SK-N-SH treated with all-trans-retinoic acid at 6 μM for 48 hours (cell line): ENCODE measurements around the gene TSTD1.

ENCODE experiments used
- ATAC-seq: fragments of 200-7000 bp; cut with Tn5 transposase; 3 replicates; pipeline ENCODE4 v1.9.1; 2020; ENCODE audit warnings: mild to moderate bottlenecking, moderate library complexity
- ARNTL ChIP-seq: fragments of 450-650 bp; formaldehyde crosslinking; IDR thresholded peaks from 2 replicates; pipeline ENCODE4 v1.5.0; 2020; ENCODE audit warnings: low read depth, mild to moderate bottlenecking, moderate library complexity, borderline replicate concordance
- BACH2 ChIP-seq: fragments of 250-450 bp; sonication (Bioruptor Pico); IDR thresholded peaks from 2 replicates; pipeline ENCODE4 v1.9.0; 2021; ENCODE audit warnings: mild to moderate bottlenecking, borderline replicate concordance
- CREB5 ChIP-seq: fragments of 250-450 bp; sonication (Bioruptor Pico); IDR thresholded peaks from 2 replicates; pipeline ENCODE4 v1.5.1; 2020; ENCODE audit warnings: low read depth, mild to moderate bottlenecking, moderate library complexity
- CSDC2 ChIP-seq: fragments of 250-450 bp; sonication (Bioruptor Pico); IDR thresholded peaks from 2 replicates; pipeline ENCODE4 v1.5.0; 2020; ENCODE audit warnings: mild to moderate bottlenecking, moderate library complexity
- CSRNP3 ChIP-seq: fragments of 250-450 bp; sonication (Bioruptor Pico); IDR thresholded peaks from 2 replicates; pipeline ENCODE4 v1.5.1; 2021; ENCODE audit warnings: mild to moderate bottlenecking, moderate library complexity
- ESRRG ChIP-seq: fragments of 250-450 bp; sonication (Bioruptor Pico); IDR thresholded peaks from 2 replicates; pipeline ENCODE4 v1.6.1; 2021; ENCODE audit warnings: mild to moderate bottlenecking
- GLIS3 ChIP-seq: fragments of 250-450 bp; sonication (Bioruptor Pico); IDR thresholded peaks from 2 replicates; pipeline ENCODE4 v1.5.0; 2020; ENCODE audit warnings: mild to moderate bottlenecking, moderate library complexity
- ISL1 ChIP-seq: fragments of 250-450 bp; sonication (Bioruptor Pico); IDR thresholded peaks from 2 replicates; pipeline ENCODE4 v2.1.2; 2022; ENCODE audit warnings: mild to moderate bottlenecking, moderate library complexity
- OSR1 ChIP-seq: fragments of 250-450 bp; sonication (Bioruptor Pico); IDR thresholded peaks from 2 replicates; pipeline ENCODE4 v1.8.0; 2022; ENCODE audit warnings: moderate library complexity, mild to moderate bottlenecking, inconsistent platforms
- PATZ1 ChIP-seq: fragments of 250-450 bp; sonication (Bioruptor Pico); IDR thresholded peaks from 2 replicates; pipeline ENCODE4 v1.8.0; 2020; ENCODE audit warnings: mild to moderate bottlenecking, moderate library complexity, borderline replicate concordance
- POU6F1 ChIP-seq: fragments of 250-450 bp; sonication (Bioruptor Pico); IDR thresholded peaks from 2 replicates; pipeline ENCODE4 v1.8.0; 2021; ENCODE audit warnings: low read depth, mild to moderate bottlenecking, moderate library complexity, borderline replicate concordance
- PPARA ChIP-seq: fragments of 250-450 bp; sonication (Bioruptor Pico); IDR thresholded peaks from 2 replicates; pipeline ENCODE4 v1.5.0; 2020; ENCODE audit warnings: mild to moderate bottlenecking, borderline replicate concordance
- RARB ChIP-seq: fragments of 250-450 bp; sonication (Bioruptor Pico); IDR thresholded peaks from 2 replicates; pipeline ENCODE4 v1.8.0; 2021; ENCODE audit warnings: mild to moderate bottlenecking, moderate library complexity
- SNAI2 ChIP-seq: fragments of 250-450 bp; sonication (Bioruptor Pico); IDR thresholded peaks from 2 replicates; pipeline ENCODE4 v1.5.0; 2020; ENCODE audit warnings: mild to moderate bottlenecking, moderate library complexity
- TCF4 ChIP-seq: fragments of 250-450 bp; sonication (Bioruptor Pico); IDR thresholded peaks from 2 replicates; pipeline ENCODE4 v1.8.0; 2021; ENCODE audit warnings: mild to moderate bottlenecking, moderate library complexity, borderline replicate concordance
- TOX ChIP-seq: fragments of 250-450 bp; sonication (Bioruptor Pico); IDR thresholded peaks from 2 replicates; pipeline ENCODE4 v1.8.0; 2021; ENCODE audit warnings: mild to moderate bottlenecking, moderate library complexity, borderline replicate concordance
- TSHZ2 ChIP-seq: fragments of 250-450 bp; sonication (Bioruptor Pico); IDR thresholded peaks from 2 replicates; pipeline ENCODE4 v1.5.0; 2020; ENCODE audit warnings: mild to moderate bottlenecking, moderate library complexity
- ZC3H10 ChIP-seq: fragments of 250-450 bp; sonication (Bioruptor Pico); IDR thresholded peaks from 2 replicates; pipeline ENCODE4 v1.5.1; 2021; ENCODE audit warnings: mild to moderate bottlenecking, moderate library complexity
- ZFP3 ChIP-seq: fragments of 250-450 bp; sonication (Bioruptor Pico); IDR thresholded peaks from 2 replicates; pipeline ENCODE4 v1.5.0; 2020; ENCODE audit warnings: mild to moderate bottlenecking, moderate library complexity
- ZFP30 ChIP-seq: fragments of 450-650 bp; formaldehyde crosslinking; IDR thresholded peaks from 2 replicates; pipeline ENCODE4 v1.5.0; 2022; ENCODE audit warnings: mild to moderate bottlenecking, moderate library complexity
- ZNF565 ChIP-seq: fragments of 450-650 bp; formaldehyde crosslinking; conservative IDR thresholded peaks from 2 replicates; pipeline ENCODE4 v1.5.0; 2020; ENCODE audit warnings: low read depth, mild to moderate bottlenecking, moderate library complexity
- ZNF70 ChIP-seq: fragments of 450-650 bp; formaldehyde crosslinking; IDR thresholded peaks from 2 replicates; pipeline ENCODE4 v1.5.0; 2020; ENCODE audit warnings: mild to moderate bottlenecking, moderate library complexity
- ZNF8 ChIP-seq: fragments of 450-650 bp; formaldehyde crosslinking; IDR thresholded peaks from 2 replicates; pipeline ENCODE4 v1.5.0; 2020; ENCODE audit warnings: mild to moderate bottlenecking, moderate library complexity

The TSTD1 gene

GRCh38 chr1:161047436-161048420, 9.0 kb upstream of the TSTD1 start:
- no peak for TF ChIP-seq PPARA (CRISPR knock-in tag)
- TF ChIP-seq CSDC2 = no peak
- TF ChIP-seq ZC3H10 = no peak
- TF ChIP-seq, all 23 proteins: peak for 0
- no peak for ATAC-seq

- TF ChIP-seq CREB5 (CRISPR knock-in tag) = no peak
Observed at GRCh38 chr1:161046605-161047228, 8.0 kb upstream of the TSTD1 start.

GRCh38 chr1:161045736-161046604, 7.2 kb upstream of the TSTD1 start, which contains the start of gene USF1:
USF1 (minus strand) TSS chr1:161045977; CDS start chr1:161043275, 2,702 bp downstream.
- ATAC-seq = peak; percentile 91
- TF ChIP-seq ISL1 (CRISPR knock-in tag) (no peak), ZNF565 (CRISPR knock-in tag) (no peak; the same call in 1 of the 2 replicates), OSR1 (CRISPR knock-in tag) (0 out of 2 replicates have a peak, but pooled peaks have one; percentile 49), ZFP3 (CRISPR knock-in tag) (peak; percentile 79; the same call in 1 of the 2 replicates), ZC3H10 (peak; percentile 64), ZNF8 (CRISPR knock-in tag) (no peak), GLIS3 (CRISPR knock-in tag) (no peak), TCF4 (CRISPR knock-in tag) (no peak), CSRNP3 (CRISPR knock-in tag) (no peak), POU6F1 (peak; percentile 80; the same call in 1 of the 2 replicates), ARNTL (CRISPR knock-in tag) (no peak), ZFP30 (no peak), BACH2 (CRISPR knock-in tag) (no peak), TOX (CRISPR knock-in tag) (peak; percentile 75), PATZ1 (CRISPR knock-in tag) (no peak), ESRRG (CRISPR knock-in tag) (no peak), SNAI2 (CRISPR knock-in tag) (no peak), PPARA (CRISPR knock-in tag) (no peak), CREB5 (CRISPR knock-in tag) (no peak), TSHZ2 (peak; percentile 85; the same call in 1 of the 2 replicates), RARB (CRISPR knock-in tag) (peak; percentile 73; the same call in 1 of the 2 replicates), CSDC2 (peak; percentile 85; the same call in 1 of the 2 replicates), ZNF70 (CRISPR knock-in tag) (no peak; the same call in 1 of the 2 replicates)

More at GRCh38 chr1:161046605-161047228, 8.0 kb upstream of the TSTD1 start:
- no peak for ATAC-seq
